ENCODE measurements around the gene IMPDH1. TPM values are rescaled to one million over a fixed set of nuclear protein-coding genes. Genes with fewer than 3 reads are reported as not detected.

The IMPDH1 gene
- total and polyA plus RNA-seq, 9 donors: 16.5 to 29.9 (median 22.6) TPM

DNA sequence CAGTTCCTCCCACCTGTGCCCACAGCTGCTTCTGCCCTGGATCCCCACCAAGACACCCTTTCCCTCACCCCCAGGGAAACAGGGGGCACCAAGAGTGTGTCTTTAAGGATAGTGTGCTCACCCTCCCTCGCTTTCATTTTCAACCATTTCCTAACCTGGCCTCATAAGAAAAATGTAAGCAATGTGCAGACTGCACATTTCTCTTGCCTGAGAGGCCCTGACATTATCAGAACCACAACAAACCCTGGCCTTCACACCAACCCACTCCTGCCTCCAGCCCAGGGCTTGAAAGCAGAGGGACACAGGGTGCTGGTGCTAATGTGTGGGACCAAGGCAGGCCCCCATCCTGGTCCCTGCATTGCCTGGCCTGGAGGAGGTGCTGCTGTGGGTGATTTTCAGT is 11.0 kb upstream of the IMPDH1 start:
- Histone ChIP-seq H3K4me1 (ENCODE audit: control insufficient read depth, insufficient read depth, low read length) (peaks cover 10% of the 10 kb centered on the region), H3K27ac (ENCODE audit: low read length) (no peak overlapping the region), H3K4me3 (ENCODE audit: low read length) (no peak overlapping the region), H3K36me3 (ENCODE audit: control insufficient read depth, insufficient read depth, low read length) (no peaks in the 10 kb centered on the region), H3K27me3 (ENCODE audit: control insufficient read depth, insufficient read depth, low read length) (no peaks in the 10 kb centered on the region), H3K9me3 (replicated peaks; ENCODE audit: control insufficient read depth, low read depth, low read length) (no peaks in the 10 kb centered on the region)
- DNase-seq: no peak
- no CpG with 5 or more reads among the region's 1 CpG for WGBS (ENCODE audit: insufficient coverage)

DNA sequence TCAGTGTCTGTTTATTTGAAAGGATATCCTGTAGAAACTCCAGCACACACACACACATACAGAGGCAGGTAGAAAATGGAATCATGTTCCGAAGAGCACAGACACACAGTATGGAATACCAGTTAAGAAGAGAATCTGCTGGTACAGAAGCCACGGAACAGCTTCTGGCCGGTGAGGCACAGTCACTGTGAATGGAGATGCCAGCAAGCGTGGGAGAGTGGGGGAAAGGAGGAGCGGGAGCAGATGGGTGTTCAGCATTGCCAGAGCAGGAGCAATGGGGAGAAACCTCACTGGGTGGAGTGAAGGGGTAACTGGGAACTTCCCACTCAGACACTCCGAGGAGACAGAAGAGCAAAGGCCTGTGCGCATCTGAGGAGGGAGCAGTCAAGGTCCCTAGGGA is 9.5 kb upstream of the IMPDH1 start:
- DNase-seq: no peak
- Histone ChIP-seq H3K4me3 (ENCODE audit: low read length) (no peak overlapping the region), H3K9me3 (replicated peaks; ENCODE audit: control insufficient read depth, low read depth, low read length) (no peaks in the 10 kb centered on the region)

DNA sequence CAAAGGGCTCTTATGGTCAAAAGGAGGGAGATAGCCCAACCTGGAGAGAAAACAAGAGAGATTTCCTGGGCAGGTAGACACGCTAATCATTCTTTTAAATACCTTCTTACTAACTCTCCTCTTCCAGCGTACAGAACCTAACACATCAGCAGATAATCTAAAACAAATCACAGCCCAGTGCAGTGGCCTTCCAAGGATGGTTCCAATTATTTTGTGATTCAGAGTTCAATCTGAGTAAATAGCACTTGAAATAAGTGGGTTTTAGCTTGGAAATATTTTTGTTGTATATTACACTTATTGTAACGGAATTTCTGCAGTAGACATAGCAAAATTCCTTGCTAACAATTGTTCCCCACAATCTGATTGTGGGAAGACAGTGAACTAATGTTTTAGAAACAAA is 7.3 kb upstream of the IMPDH1 start:
- no peaks in the 10 kb centered on the region for H3K36me3 ChIP-seq (ENCODE audit: control insufficient read depth, insufficient read depth, low read length)
- no peaks in the 10 kb centered on the region for H3K9me3 ChIP-seq (replicated peaks; ENCODE audit: control insufficient read depth, low read depth, low read length)
- H3K27ac ChIP-seq (ENCODE audit: low read length): no peak overlapping the region
- H3K4me3 ChIP-seq (ENCODE audit: low read length): no peak overlapping the region
- WGBS (ENCODE audit: insufficient coverage): no CpG with 5 or more reads among the region's 3 CpGs
- H3K4me1 ChIP-seq (ENCODE audit: control insufficient read depth, insufficient read depth, low read length): no peaks in the 10 kb centered on the region
- H3K27me3 ChIP-seq (ENCODE audit: control insufficient read depth, insufficient read depth, low read length): peaks cover 2% of the 10 kb centered on the region
- DNase-seq: no peak

More for the DNA sequence above, 9.5 kb upstream of the IMPDH1 start:
- Histone ChIP-seq H3K27me3 (ENCODE audit: control insufficient read depth, insufficient read depth, low read length) (no peaks in the 10 kb centered on the region), H3K36me3 (ENCODE audit: control insufficient read depth, insufficient read depth, low read length) (no peaks in the 10 kb centered on the region), H3K27ac (ENCODE audit: low read length) (no peak overlapping the region), H3K4me1 (ENCODE audit: control insufficient read depth, insufficient read depth, low read length) (peaks cover 6% of the 10 kb centered on the region)
- WGBS (ENCODE audit: insufficient coverage): 65% methylated on average over 3 of the region's 7 CpGs

DNA sequence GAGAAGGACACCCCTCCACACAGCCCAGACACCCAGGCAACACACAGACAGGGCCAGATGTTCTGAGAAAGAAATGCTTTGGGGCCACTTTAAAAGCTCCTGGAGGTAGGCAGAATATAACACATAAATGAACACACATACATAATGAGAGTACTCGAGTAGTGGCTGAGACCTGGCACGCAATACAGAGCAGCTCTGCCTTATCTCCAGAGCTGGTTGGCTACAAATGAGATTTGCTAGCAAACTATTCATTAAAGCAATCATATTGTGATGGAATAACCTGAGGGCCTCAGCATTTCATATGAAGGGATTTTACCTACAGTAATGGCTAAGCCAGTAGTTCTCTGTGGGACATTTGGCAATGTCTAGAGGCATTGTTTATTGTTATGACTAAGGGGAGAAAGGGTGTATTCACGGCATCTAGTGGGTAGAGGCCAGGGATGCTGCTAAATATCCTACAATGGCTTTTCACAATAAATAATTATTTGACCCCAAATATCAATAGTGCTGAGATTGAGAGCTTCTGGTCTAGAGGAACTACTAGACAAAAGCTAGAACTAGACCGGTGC is 5.5 kb upstream of the IMPDH1 start:
- Histone ChIP-seq H3K36me3 (ENCODE audit: control insufficient read depth, insufficient read depth, low read length) (no peaks in the 10 kb centered on the region), H3K4me1 (ENCODE audit: control insufficient read depth, insufficient read depth, low read length) (peaks cover 1% of the 10 kb centered on the region), H3K4me3 (ENCODE audit: low read length) (no peak overlapping the region), H3K27ac (ENCODE audit: low read length) (no peak overlapping the region), H3K27me3 (ENCODE audit: control insufficient read depth, insufficient read depth, low read length) (peaks cover 2% of the 10 kb centered on the region), H3K9me3 (replicated peaks; ENCODE audit: control insufficient read depth, low read depth, low read length) (no peaks in the 10 kb centered on the region)
- no peak for DNase-seq
- 100% methylated on average over 1 of the region's 4 CpGs for WGBS (ENCODE audit: insufficient coverage)

DNA sequence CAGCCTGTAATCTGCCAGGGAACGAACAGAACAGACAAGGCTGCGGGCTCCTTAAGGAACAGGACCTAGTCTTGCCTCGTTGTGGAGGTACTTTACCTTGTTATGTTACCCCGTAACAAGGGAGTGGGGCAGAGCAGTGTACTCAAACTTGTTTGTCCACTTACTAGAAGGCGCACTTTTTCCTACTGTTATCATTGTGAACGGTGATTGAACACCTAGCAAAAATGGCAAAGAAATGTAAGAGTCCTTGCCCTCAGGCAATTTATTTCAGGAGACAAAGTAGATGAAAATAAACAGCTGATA is 620 bp upstream of the IMPDH1 start:
- Histone ChIP-seq H3K4me1 (ENCODE audit: control insufficient read depth, insufficient read depth, low read length) (peaks cover 32% of the 10 kb centered on the region), H3K27me3 (ENCODE audit: control insufficient read depth, insufficient read depth, low read length) (peaks cover 4% of the 10 kb centered on the region), H3K4me3 (ENCODE audit: low read length) (peak overlapping the region; percentile 74), H3K9me3 (replicated peaks; ENCODE audit: control insufficient read depth, low read depth, low read length) (no peaks in the 10 kb centered on the region), H3K36me3 (ENCODE audit: control insufficient read depth, insufficient read depth, low read length) (no peaks in the 10 kb centered on the region), H3K27ac (ENCODE audit: low read length) (peak overlapping the region; percentile 66)
- WGBS (ENCODE audit: insufficient coverage): 0% methylated on average over 2 of the region's 6 CpGs
- no peak for DNase-seq

DNA sequence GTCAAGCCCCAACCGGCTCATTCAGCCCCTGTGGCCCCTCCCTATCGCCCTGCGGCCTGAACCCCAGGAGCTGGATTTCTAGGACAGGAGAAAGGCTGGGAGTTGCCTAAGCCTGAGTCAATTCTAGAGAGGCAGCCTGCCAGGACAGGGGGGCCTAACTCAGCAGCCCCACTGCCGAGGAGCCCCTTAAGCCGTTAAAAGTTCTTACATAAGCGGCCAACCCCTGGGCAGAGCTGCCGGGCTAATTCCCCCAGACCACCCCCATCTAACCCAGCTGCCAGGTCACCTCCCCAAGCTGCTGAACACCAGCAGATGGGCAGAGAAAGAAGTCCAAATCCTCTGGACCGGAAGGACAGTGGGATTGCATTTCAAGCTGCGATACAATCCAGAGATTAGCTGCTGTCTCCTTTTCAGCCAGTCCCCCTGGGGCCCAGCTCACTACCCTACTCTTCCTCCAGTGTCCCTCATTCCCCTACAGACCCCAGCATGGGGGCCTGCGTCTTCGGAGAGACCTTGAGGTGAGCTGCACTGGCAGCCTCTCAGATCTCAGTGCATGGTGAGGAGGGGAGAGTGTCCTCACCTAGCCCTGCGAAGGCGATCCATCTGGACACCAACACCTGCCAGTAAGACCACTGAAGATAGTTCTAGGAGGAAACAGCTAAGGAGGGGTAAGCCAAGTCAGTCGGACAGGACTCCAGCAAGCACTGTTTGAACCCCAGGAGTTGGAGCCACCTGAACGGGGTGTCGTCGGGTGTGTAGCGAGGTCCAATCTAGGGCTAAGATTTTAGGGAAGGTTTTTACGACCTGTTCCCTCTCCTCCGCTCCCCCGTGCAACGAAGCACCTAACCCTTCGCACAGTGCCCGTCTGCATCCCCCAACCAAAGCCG is 830 bp downstream of the IMPDH1 start:
- H3K4me1 ChIP-seq (ENCODE audit: control insufficient read depth, insufficient read depth, low read length): peaks cover 44% of the 10 kb centered on the region

DNA sequence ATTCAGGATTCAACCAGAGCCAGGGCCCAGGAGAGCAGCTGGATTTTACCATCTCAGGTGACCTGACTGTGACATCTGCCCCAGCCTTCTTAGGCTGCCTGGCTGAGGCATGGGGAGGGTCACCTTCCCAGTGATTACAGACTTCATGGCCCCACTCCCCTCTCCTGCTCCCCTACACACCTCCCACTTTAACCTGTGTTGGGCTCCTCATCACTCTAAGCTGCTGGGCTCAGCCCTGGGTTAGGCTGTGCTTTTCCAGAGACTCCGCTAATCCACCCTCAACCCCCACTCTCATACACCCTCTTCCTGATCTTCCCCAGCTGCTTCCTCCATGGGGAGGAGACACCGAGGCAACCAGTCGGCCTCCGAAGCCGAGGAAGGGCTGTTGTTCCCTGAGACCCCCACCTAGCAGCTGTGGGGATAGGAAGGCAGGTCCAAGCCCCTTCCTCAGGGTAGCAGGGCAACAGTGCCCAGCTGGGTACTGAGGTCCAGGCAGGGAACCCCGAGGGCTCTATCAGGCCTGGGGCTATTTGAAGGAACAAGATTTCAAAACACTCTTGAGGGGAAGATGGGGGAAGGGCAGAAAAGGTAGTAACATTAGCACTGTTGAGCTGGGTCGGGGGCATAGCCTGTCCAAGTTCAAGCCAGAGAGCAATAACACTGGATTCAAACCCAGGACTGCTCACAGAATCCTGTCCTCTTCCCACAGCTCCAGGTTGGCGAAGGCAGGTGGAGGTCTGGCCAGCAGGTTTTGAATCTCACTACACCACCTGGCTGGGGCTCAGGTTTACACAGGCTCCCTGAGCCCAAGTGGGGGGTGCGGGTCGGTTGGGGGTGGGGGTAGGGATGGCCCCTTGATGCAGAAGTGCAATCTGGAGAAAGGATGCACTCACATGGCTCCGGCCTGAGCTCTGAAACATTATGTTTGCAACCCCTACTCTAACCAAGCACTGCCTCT is 1.8 kb downstream of the IMPDH1 start:
- WGBS (ENCODE audit: insufficient coverage): 28% methylated on average over 6 of the region's 11 CpGs
- H3K36me3 ChIP-seq (ENCODE audit: control insufficient read depth, insufficient read depth, low read length): peaks cover 6% of the 10 kb centered on the region
- no peaks in the 10 kb centered on the region for H3K9me3 ChIP-seq (replicated peaks; ENCODE audit: control insufficient read depth, low read depth, low read length)
- peak; percentile 44 for DNase-seq
- no peak overlapping the region for H3K27ac ChIP-seq (ENCODE audit: low read length)
- H3K27me3 ChIP-seq (ENCODE audit: control insufficient read depth, insufficient read depth, low read length): peaks cover 4% of the 10 kb centered on the region
- H3K4me3 ChIP-seq (ENCODE audit: low read length): peak overlapping the region; percentile 74
- H3K4me1 ChIP-seq (ENCODE audit: control insufficient read depth, insufficient read depth, low read length): peaks cover 44% of the 10 kb centered on the region

More for the DNA sequence above, 830 bp downstream of the IMPDH1 start:
- Histone ChIP-seq H3K27ac (ENCODE audit: low read length) (peak overlapping the region; percentile 23), H3K27me3 (ENCODE audit: control insufficient read depth, insufficient read depth, low read length) (peaks cover 4% of the 10 kb centered on the region), H3K4me3 (ENCODE audit: low read length) (peak overlapping the region; percentile 74), H3K9me3 (replicated peaks; ENCODE audit: control insufficient read depth, low read depth, low read length) (no peaks in the 10 kb centered on the region), H3K36me3 (ENCODE audit: control insufficient read depth, insufficient read depth, low read length) (no peaks in the 10 kb centered on the region)
- peak; percentile 43 for DNase-seq
- 9% methylated on average over 11 of the region's 25 CpGs for WGBS (ENCODE audit: insufficient coverage)

DNA sequence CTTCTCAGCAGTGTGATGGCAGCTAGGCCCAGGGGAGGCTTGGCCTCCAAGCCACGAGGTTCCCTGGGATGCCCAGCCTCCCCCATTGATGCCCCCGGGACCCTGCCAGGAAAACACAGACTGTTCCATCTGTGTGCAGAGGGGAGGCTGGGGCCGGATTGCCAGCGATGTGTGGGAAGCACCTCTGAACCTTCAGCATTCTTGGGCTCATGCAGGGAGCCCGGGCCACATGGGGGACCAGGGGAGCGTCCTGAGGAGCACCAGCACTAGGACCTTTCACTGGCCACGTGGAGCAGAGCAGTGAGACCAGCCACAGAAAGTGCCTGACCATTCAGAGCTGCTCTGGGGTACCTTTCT is 2.6 kb downstream of the IMPDH1 start:
- H3K27ac ChIP-seq (ENCODE audit: low read length): no peak overlapping the region
- no peak overlapping the region for H3K4me3 ChIP-seq (ENCODE audit: low read length)
- H3K9me3 ChIP-seq (replicated peaks; ENCODE audit: control insufficient read depth, low read depth, low read length): no peaks in the 10 kb centered on the region
- H3K4me1 ChIP-seq (ENCODE audit: control insufficient read depth, insufficient read depth, low read length): peaks cover 44% of the 10 kb centered on the region
- WGBS (ENCODE audit: insufficient coverage): 72% methylated on average over 7 of the region's 7 CpGs
- DNase-seq: no peak
- peaks cover 8% of the 10 kb centered on the region for H3K36me3 ChIP-seq (ENCODE audit: control insufficient read depth, insufficient read depth, low read length)
- H3K27me3 ChIP-seq (ENCODE audit: control insufficient read depth, insufficient read depth, low read length): peaks cover 2% of the 10 kb centered on the region

DNA sequence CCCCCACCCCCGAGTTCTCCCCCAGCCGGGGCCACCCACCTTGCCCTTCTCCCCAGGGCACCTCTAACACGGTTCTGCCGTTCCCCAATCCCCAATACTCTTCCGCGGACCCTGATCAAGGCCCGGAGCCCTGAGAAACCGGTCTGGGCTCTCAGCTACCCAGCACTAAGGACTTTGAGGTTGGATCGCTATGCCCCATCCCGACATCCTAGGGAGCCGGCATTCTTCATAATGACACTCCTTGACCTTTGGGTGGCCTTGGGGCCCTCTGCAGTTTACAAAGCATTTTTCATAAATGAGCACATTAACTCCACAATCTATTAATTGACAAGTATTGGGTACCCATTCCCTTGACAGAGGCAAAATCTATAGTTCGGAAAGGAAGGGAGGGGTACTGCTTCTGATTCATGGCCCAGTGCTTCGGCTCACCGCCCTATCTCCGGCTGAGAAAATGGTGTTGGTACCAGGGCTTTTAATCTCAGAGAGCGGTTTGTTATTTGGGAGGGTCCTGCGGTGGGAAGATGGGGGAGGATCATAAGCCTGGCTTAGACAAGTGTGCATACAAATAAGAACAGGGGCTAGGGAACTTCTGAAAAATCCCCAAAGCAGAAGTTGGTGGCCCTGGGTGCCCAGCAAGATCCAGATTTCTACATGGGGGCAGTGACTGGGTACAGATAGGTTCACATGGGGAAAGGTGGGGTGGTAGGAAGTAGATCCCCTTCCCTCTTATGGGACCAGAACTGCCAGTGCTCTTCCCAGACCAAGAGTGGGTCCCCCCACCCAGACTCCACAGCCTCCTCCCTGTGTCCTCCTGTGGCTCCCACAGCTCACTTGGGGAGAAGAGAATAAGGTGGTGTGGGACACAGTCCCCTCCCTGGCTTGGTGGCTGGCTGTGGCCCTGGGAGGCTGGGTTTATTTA is 3.2 kb downstream of the IMPDH1 start:
- no peak overlapping the region for H3K4me3 ChIP-seq (ENCODE audit: low read length)
- H3K27ac ChIP-seq (ENCODE audit: low read length): no peak overlapping the region
- 36% methylated on average over 13 of the region's 17 CpGs for WGBS (ENCODE audit: insufficient coverage)
- DNase-seq: no peak
- H3K9me3 ChIP-seq (replicated peaks; ENCODE audit: control insufficient read depth, low read depth, low read length): no peaks in the 10 kb centered on the region
- H3K27me3 ChIP-seq (ENCODE audit: control insufficient read depth, insufficient read depth, low read length): peaks cover 2% of the 10 kb centered on the region
- H3K36me3 ChIP-seq (ENCODE audit: control insufficient read depth, insufficient read depth, low read length): peaks cover 8% of the 10 kb centered on the region
- peaks cover 44% of the 10 kb centered on the region for H3K4me1 ChIP-seq (ENCODE audit: control insufficient read depth, insufficient read depth, low read length)
